ENCODE results near the gene MME.

Gene MME

DNA sequence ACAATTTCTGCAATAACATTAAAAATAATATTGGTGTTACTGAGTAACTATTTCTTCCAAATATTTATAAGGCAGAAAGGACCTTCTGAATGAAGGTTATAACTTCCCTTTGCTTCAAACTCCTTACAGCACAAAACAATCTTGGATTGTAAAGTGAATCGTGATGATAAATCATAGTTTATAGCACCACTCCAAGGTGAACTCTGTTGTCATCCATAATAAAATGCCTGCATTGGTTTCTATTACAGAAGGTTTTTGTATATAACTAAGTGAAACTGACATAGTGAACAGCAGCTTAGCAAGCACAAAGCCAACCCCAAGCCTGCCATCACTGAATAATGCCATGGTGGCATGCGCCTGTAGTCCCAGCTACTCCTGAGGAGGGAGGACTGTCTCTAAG is 86.3 kb downstream of the MME start:
- no peak for TF ChIP-seq SIN3A (IDR thresholded peaks at IDR 0.05; ENCODE audit: borderline replicate concordance, insufficient read depth, low read length)

DNA sequence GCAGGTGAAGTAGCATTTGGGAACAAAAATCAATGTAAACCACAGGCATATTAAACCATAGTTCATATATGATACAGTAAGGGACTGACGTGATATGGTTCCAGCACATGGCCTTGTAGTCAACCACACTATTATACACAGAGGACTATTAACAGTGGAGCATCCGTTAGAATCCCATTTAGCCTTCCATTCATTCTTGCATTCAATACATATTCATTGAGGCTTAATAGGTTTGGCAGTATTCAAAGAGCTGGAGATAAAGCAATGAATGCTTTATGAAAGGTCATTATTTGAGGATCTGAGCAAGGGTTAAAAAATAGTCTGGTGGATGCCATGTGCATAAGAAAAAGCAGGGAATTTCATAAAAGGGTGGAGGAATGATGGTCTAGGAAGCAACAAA is 89.1 kb downstream of the MME start:
- TF ChIP-seq POLR2AphosphoS5 (IDR thresholded peaks at IDR 0.05; ENCODE audit: low read depth, low read length) (no peak), SIN3A (IDR thresholded peaks at IDR 0.05; ENCODE audit: borderline replicate concordance, insufficient read depth, low read length) (no peak), FOXP2 (optimal IDR thresholded peaks at IDR 0.05; ENCODE audit: borderline replicate concordance, extremely low read depth, extremely low read length, insufficient read depth) (no peak), TAF1 (IDR thresholded peaks at IDR 0.05; ENCODE audit: borderline replicate concordance, insufficient read depth, low read length) (no peak)
- TF ChIP-seq, protein P1, sequence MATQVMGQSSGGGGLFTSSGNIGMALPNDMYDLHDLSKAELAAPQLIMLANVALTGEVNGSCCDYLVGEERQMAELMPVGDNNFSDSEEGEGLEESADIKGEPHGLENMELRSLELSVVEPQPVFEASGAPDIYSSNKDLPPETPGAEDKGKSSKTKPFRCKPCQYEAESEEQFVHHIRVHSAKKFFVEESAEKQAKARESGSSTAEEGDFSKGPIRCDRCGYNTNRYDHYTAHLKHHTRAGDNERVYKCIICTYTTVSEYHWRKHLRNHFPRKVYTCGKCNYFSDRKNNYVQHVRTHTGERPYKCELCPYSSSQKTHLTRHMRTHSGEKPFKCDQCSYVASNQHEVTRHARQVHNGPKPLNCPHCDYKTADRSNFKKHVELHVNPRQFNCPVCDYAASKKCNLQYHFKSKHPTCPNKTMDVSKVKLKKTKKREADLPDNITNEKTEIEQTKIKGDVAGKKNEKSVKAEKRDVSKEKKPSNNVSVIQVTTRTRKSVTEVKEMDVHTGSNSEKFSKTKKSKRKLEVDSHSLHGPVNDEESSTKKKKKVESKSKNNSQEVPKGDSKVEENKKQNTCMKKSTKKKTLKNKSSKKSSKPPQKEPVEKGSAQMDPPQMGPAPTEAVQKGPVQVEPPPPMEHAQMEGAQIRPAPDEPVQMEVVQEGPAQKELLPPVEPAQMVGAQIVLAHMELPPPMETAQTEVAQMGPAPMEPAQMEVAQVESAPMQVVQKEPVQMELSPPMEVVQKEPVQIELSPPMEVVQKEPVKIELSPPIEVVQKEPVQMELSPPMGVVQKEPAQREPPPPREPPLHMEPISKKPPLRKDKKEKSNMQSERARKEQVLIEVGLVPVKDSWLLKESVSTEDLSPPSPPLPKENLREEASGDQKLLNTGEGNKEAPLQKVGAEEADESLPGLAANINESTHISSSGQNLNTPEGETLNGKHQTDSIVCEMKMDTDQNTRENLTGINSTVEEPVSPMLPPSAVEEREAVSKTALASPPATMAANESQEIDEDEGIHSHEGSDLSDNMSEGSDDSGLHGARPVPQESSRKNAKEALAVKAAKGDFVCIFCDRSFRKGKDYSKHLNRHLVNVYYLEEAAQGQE (IDR thresholded peaks at IDR 0.05; ENCODE audit: insufficient read depth in 1 of 2, low read depth in 2 of 2, low read length in 2 of 2), result no peak

DNA sequence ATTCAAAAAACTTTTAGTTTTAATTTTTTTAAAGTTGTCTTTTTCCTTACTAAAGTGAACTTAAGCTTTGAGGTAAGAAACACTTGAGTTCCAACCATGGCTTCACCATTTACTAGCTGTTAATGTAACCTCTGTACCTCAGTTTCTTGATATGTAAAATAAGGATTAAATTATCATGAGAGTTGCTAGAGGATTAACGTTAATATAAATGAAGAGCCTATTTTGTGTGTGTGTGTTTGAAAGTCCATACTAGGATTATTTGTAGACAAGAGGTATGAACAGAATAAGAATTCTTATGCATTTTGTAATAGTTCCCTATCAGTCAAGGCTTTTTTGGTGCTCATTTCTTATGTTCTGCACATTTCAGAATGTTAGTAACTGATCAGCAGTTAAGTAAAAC is 93.7 kb downstream of the MME start:
- no peak for TF ChIP-seq TAF1 (IDR thresholded peaks at IDR 0.05; ENCODE audit: borderline replicate concordance, insufficient read depth, low read length)
- TF ChIP-seq SIN3A (IDR thresholded peaks at IDR 0.05; ENCODE audit: borderline replicate concordance, insufficient read depth, low read length), result no peak
- no peak for TF ChIP-seq FOXP2 (optimal IDR thresholded peaks at IDR 0.05; ENCODE audit: borderline replicate concordance, extremely low read depth, extremely low read length, insufficient read depth)
- TF ChIP-seq, protein P1 (IDR thresholded peaks at IDR 0.05; ENCODE audit: insufficient read depth in 1 of 2, low read depth in 2 of 2, low read length in 2 of 2), result no peak
- TF ChIP-seq POLR2AphosphoS5 (IDR thresholded peaks at IDR 0.05; ENCODE audit: low read depth, low read length), result no peak

GRCh38 chr3:155178810-155179436 is 98.8 kb downstream of the MME start:
- TF ChIP-seq SIN3A (IDR thresholded peaks at IDR 0.05; ENCODE audit: borderline replicate concordance, insufficient read depth, low read length) (no peak), POLR2AphosphoS5 (IDR thresholded peaks at IDR 0.05; ENCODE audit: low read depth, low read length) (no peak), TAF1 (IDR thresholded peaks at IDR 0.05; ENCODE audit: borderline replicate concordance, insufficient read depth, low read length) (no peak), FOXP2 (optimal IDR thresholded peaks at IDR 0.05; ENCODE audit: borderline replicate concordance, extremely low read depth, extremely low read length, insufficient read depth) (no peak)
- TF ChIP-seq, protein P1 (IDR thresholded peaks at IDR 0.05; ENCODE audit: insufficient read depth in 1 of 2, low read depth in 2 of 2, low read length in 2 of 2), result no peak

DNA sequence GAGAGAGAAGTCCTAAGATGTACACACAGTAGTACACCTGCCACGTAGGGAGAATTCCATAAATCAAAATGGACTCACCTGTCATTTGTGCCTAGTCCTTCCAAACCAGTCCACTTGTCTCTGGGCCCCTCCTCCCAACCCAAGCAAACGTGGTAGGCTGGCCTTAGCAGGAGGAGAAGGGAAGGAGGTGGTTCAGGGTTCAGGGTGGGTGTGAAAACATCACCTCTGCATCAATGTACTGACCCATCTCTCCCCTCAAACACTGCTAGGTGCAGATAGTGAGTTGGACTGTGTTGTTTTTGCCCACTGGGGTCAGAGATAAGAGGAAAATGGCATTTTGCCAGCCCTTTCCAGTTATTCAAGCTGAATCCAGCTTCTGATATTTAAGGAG is 99.3 kb downstream of the MME start:
- no peak for TF ChIP-seq FOXP2 (optimal IDR thresholded peaks at IDR 0.05; ENCODE audit: borderline replicate concordance, extremely low read depth, extremely low read length, insufficient read depth)
- TF ChIP-seq POLR2AphosphoS5 (IDR thresholded peaks at IDR 0.05; ENCODE audit: low read depth, low read length), result no peak
- TF ChIP-seq TAF1 (IDR thresholded peaks at IDR 0.05; ENCODE audit: borderline replicate concordance, insufficient read depth, low read length), result no peak
- TF ChIP-seq, protein P1 (IDR thresholded peaks at IDR 0.05; ENCODE audit: insufficient read depth in 1 of 2, low read depth in 2 of 2, low read length in 2 of 2), result no peak

Measured in PFSK-1 (cell line).